Measurements from ENCODE around the gene TMX1. TPM values are rescaled to one million over a fixed set of nuclear protein-coding genes. Genes with fewer than 3 reads are reported as not detected.
"Not testable (repeated sequence)": the region's sequence is repeated elsewhere in the genome, so short reads cannot be mapped to it uniquely, and the experiment has no call there.

Gene TMX1
- total RNA-seq, 1 donor from 2014 or later: 51.3 TPM

- Mint-ChIP-seq H3K27me3 (ENCODE audit: insufficient read depth) (no peaks in the 10 kb centered on the region), H3K27ac (no peak overlapping the region), H3K9me3 (peaks cover 7% of the 10 kb centered on the region), H3K4me1 (ENCODE audit: low read depth) (no peaks in the 10 kb centered on the region), H3K4me3 (no peak overlapping the region), H3K36me3 (ENCODE audit: low read depth) (no peaks in the 10 kb centered on the region)
- no peak for DNase-seq (ENCODE audit: low spot score)
- intact Hi-C loops (cut with micrococcal nuclease): loop anchor here (1.0 to 5.0 kb wide), 2 partner anchors 62 to 127 kb away; no protein-coding TSS in a partner anchor
Observed at GRCh38 chr14:51219473-51220448, 20.3 kb upstream of the TMX1 start.

- intact Hi-C loops (cut with micrococcal nuclease); H3K9me3 Mint-ChIP-seq; H3K4me3 Mint-ChIP-seq; H3K36me3 Mint-ChIP-seq (ENCODE audit: low read depth); H3K27me3 Mint-ChIP-seq (ENCODE audit: insufficient read depth); DNase-seq (ENCODE audit: low spot score); H3K4me1 Mint-ChIP-seq (ENCODE audit: low read depth); H3K27ac Mint-ChIP-seq: not testable (repeated sequence)
Observed at GRCh38 chr14:51223463-51223862, 16.6 kb upstream of the TMX1 start.

- peaks cover 1% of the 10 kb centered on the region for H3K27me3 Mint-ChIP-seq (ENCODE audit: insufficient read depth)
- H3K4me3 Mint-ChIP-seq: no peak overlapping the region
- H3K36me3 Mint-ChIP-seq (ENCODE audit: low read depth): no peaks in the 10 kb centered on the region
- H3K4me1 Mint-ChIP-seq (ENCODE audit: low read depth): no peaks in the 10 kb centered on the region
- H3K9me3 Mint-ChIP-seq: peaks cover 10% of the 10 kb centered on the region
- no peak overlapping the region for H3K27ac Mint-ChIP-seq
- intact Hi-C loops (cut with micrococcal nuclease): no loop called here
- no peak for DNase-seq (ENCODE audit: low spot score)
Observed at GRCh38 chr14:51224551-51224950, 15.5 kb upstream of the TMX1 start.

- H3K9me3 Mint-ChIP-seq: peaks cover 10% of the 10 kb centered on the region
- peaks cover 5% of the 10 kb centered on the region for H3K27me3 Mint-ChIP-seq (ENCODE audit: insufficient read depth)
- DNase-seq (ENCODE audit: low spot score): no peak
- no peaks in the 10 kb centered on the region for H3K4me1 Mint-ChIP-seq (ENCODE audit: low read depth)
- no peaks in the 10 kb centered on the region for H3K36me3 Mint-ChIP-seq (ENCODE audit: low read depth)
- intact Hi-C loops (cut with micrococcal nuclease): no loop called here
- no peak overlapping the region for H3K27ac Mint-ChIP-seq
- no peak overlapping the region for H3K4me3 Mint-ChIP-seq
Observed at GRCh38 chr14:51225751-51226150, 14.3 kb upstream of the TMX1 start.

- Mint-ChIP-seq H3K27me3 (ENCODE audit: insufficient read depth) (peaks cover 7% of the 10 kb centered on the region), H3K27ac (no peak overlapping the region), H3K4me1 (ENCODE audit: low read depth) (no peaks in the 10 kb centered on the region), H3K9me3 (peaks cover 3% of the 10 kb centered on the region), H3K4me3 (no peak overlapping the region), H3K36me3 (ENCODE audit: low read depth) (no peaks in the 10 kb centered on the region)
- no peak for DNase-seq (ENCODE audit: low spot score)
- intact Hi-C loops (cut with micrococcal nuclease): no loop called here
Observed at GRCh38 chr14:51228391-51228790, 11.7 kb upstream of the TMX1 start.

- DNase-seq (ENCODE audit: low spot score): no peak
- Mint-ChIP-seq H3K4me1 (ENCODE audit: low read depth) (no peaks in the 10 kb centered on the region), H3K4me3 (no peak overlapping the region), H3K9me3 (peaks cover 3% of the 10 kb centered on the region), H3K27me3 (ENCODE audit: insufficient read depth) (peaks cover 7% of the 10 kb centered on the region), H3K36me3 (ENCODE audit: low read depth) (no peaks in the 10 kb centered on the region), H3K27ac (no peak overlapping the region)
- intact Hi-C loops (cut with micrococcal nuclease): no loop called here
Observed at GRCh38 chr14:51228890-51229289, 11.2 kb upstream of the TMX1 start.

- Mint-ChIP-seq H3K9me3 (no peaks in the 10 kb centered on the region), H3K27me3 (ENCODE audit: insufficient read depth) (peaks cover 2% of the 10 kb centered on the region), H3K4me1 (ENCODE audit: low read depth) (peaks cover 5% of the 10 kb centered on the region)
Observed at GRCh38 chr14:51236314-51236713, 3.7 kb upstream of the TMX1 start.

GRCh38 chr14:51240804-51241380 is 845 bp downstream of the TMX1 start:
- peaks cover 19% of the 10 kb centered on the region for H3K4me1 Mint-ChIP-seq (ENCODE audit: low read depth)
- H3K4me3 Mint-ChIP-seq: no peak overlapping the region
- DNase-seq (ENCODE audit: low spot score): no peak
- no peaks in the 10 kb centered on the region for H3K27me3 Mint-ChIP-seq (ENCODE audit: insufficient read depth)
- H3K36me3 Mint-ChIP-seq (ENCODE audit: low read depth): peaks cover 9% of the 10 kb centered on the region
- H3K27ac Mint-ChIP-seq: no peak overlapping the region
- intact Hi-C loops (cut with micrococcal nuclease): loop anchor here (1.0 to 10.0 kb wide), 8 partner anchors 19 to 1312 kb away; partner anchors contain the start of genes FRMD6, GNG2, GPR137C and NIN
- no peaks in the 10 kb centered on the region for H3K9me3 Mint-ChIP-seq

More at GRCh38 chr14:51236314-51236713, 3.7 kb upstream of the TMX1 start:
- peaks cover under 1% of the 10 kb centered on the region for H3K36me3 Mint-ChIP-seq (ENCODE audit: low read depth)
- no peak overlapping the region for H3K27ac Mint-ChIP-seq
- H3K4me3 Mint-ChIP-seq: no peak overlapping the region
- intact Hi-C loops (cut with micrococcal nuclease): no loop called here
- no peak for DNase-seq (ENCODE audit: low spot score)

GRCh38 chr14:51242545-51243490 is 2.8 kb downstream of the TMX1 start:
- peaks cover 27% of the 10 kb centered on the region for H3K4me1 Mint-ChIP-seq (ENCODE audit: low read depth)
- DNase-seq (ENCODE audit: low spot score): no peak
- intact Hi-C loops (cut with micrococcal nuclease): loop anchor here (5.0 to 10.0 kb wide), 3 partner anchors 411 to 1172 kb away; partner anchors contain the start of genes GNG2 and NIN
- H3K36me3 Mint-ChIP-seq (ENCODE audit: low read depth): peaks cover 16% of the 10 kb centered on the region
- H3K27me3 Mint-ChIP-seq (ENCODE audit: insufficient read depth): no peaks in the 10 kb centered on the region
- peak overlapping the region; percentile 63 for H3K4me3 Mint-ChIP-seq
- H3K9me3 Mint-ChIP-seq: no peaks in the 10 kb centered on the region
- no peak overlapping the region for H3K27ac Mint-ChIP-seq

- no peaks in the 10 kb centered on the region for H3K9me3 Mint-ChIP-seq
- no peaks in the 10 kb centered on the region for H3K27me3 Mint-ChIP-seq (ENCODE audit: insufficient read depth)
- no peak overlapping the region for H3K27ac Mint-ChIP-seq
- H3K36me3 Mint-ChIP-seq (ENCODE audit: low read depth): peaks cover 28% of the 10 kb centered on the region
- no peak for DNase-seq (ENCODE audit: low spot score)
- H3K4me1 Mint-ChIP-seq (ENCODE audit: low read depth): peaks cover 25% of the 10 kb centered on the region
- intact Hi-C loops (cut with micrococcal nuclease): loop anchor here (5.0 to 10.0 kb wide), 3 partner anchors 412 to 1170 kb away; partner anchors contain the start of genes GNG2 and NIN
- no peak overlapping the region for H3K4me3 Mint-ChIP-seq
Observed at GRCh38 chr14:51244591-51244990, 4.5 kb downstream of the TMX1 start.

- Mint-ChIP-seq H3K27me3 (ENCODE audit: insufficient read depth) (no peaks in the 10 kb centered on the region), H3K36me3 (ENCODE audit: low read depth) (peaks cover 37% of the 10 kb centered on the region), H3K4me1 (ENCODE audit: low read depth) (peaks cover 25% of the 10 kb centered on the region), H3K4me3 (no peak overlapping the region), H3K9me3 (no peaks in the 10 kb centered on the region), H3K27ac (no peak overlapping the region)
- DNase-seq (ENCODE audit: low spot score): no peak
- intact Hi-C loops (cut with micrococcal nuclease): loop anchor here (10.0 kb wide), 1 partner anchor 1169 kb away; no protein-coding TSS in a partner anchor
Observed at GRCh38 chr14:51246032-51246431, 6.0 kb downstream of the TMX1 start.

All from activated T-helper 1 cell treated with anti-CD3 and anti-CD28 coated beads, Interleukin-12 subunit alpha, Interleukin-12 subunit beta, Interleukin-2, Interleukin-4 antibody, amounts not matched to agents 30 ng/mL and 10 ng/mL and 1 ng/mL, durations not matched to agents 14 hours and 24 hours and 36 hours (primary cell).